GM23248 (cell line): ENCODE measurements around the gene VPS35. TPM values are rescaled to one million over a fixed set of nuclear protein-coding genes. Genes with fewer than 3 reads are reported as not detected.

Experiments used
- DNase-seq: peaks from one replicate; pipeline ENCODE4 v3.0.0-alpha.2; 2015
- H2AFZ ChIP-seq: fragments of 200-600 bp; sonication (generic); 2 replicates; pipeline ENCODE4 v1.6.1; 2016; ENCODE audit warnings: antibody characterized with exemption
- H3F3A ChIP-seq: fragments of 200-600 bp; sonication (generic); 2 replicates; pipeline ENCODE4 v1.6.1; 2016; ENCODE audit warnings: mild to moderate bottlenecking, antibody characterized with exemption, mixed run types; ENCODE audit not compliant: insufficient read depth
- H3K27ac ChIP-seq: fragments of 200-600 bp; sonication (generic); 2 replicates; pipeline ENCODE4 v1.5.1; 2016; ENCODE audit warnings: mild to moderate bottlenecking
- H3K27me3 ChIP-seq: fragments of 200-600 bp; sonication (generic); replicated peaks from 2 replicates; pipeline ENCODE4 v1.6.1; 2016; ENCODE audit warnings: mild to moderate bottlenecking; ENCODE audit not compliant: insufficient read depth
- H3K36me3 ChIP-seq: fragments of 200-600 bp; sonication (generic); 2 replicates; pipeline ENCODE4 v1.6.1; 2016; ENCODE audit warnings: low read depth, mild to moderate bottlenecking
- H3K4me1 ChIP-seq: fragments of 200-600 bp; sonication (generic); 2 replicates; pipeline ENCODE4 v1.6.1; 2016; ENCODE audit warnings: mild to moderate bottlenecking; ENCODE audit not compliant: insufficient read depth
- H3K4me2 ChIP-seq: fragments of 200-600 bp; sonication (generic); one replicate; pipeline ENCODE4 v1.6.1; 2016; ENCODE audit warnings: mild to moderate bottlenecking; ENCODE audit not compliant: unreplicated experiment
- H3K4me3 ChIP-seq: fragments of 200-600 bp; sonication (generic); 2 replicates; pipeline ENCODE4 v1.5.1; 2016; ENCODE audit warnings: mild to moderate bottlenecking
- H3K79me2 ChIP-seq: fragments of 200-600 bp; sonication (generic); 2 replicates; pipeline ENCODE4 v1.6.1; 2016; ENCODE audit warnings: mild to moderate bottlenecking; ENCODE audit not compliant: insufficient read depth
- H3K9ac ChIP-seq: fragments of 200-600 bp; sonication (generic); 2 replicates; pipeline ENCODE4 v1.6.1; 2016; ENCODE audit warnings: mild to moderate bottlenecking
- H3K9me2 ChIP-seq: fragments of 200-600 bp; sonication (generic); 2 replicates; pipeline ENCODE4 v1.6.1; 2016; ENCODE audit warnings: mixed run types, mild to moderate bottlenecking, moderate library complexity; ENCODE audit not compliant: insufficient read depth
- H3K9me3 ChIP-seq: fragments of 200-600 bp; sonication (generic); one replicate; pipeline ENCODE4 v1.6.1; 2017; ENCODE audit warnings: low read depth
- H4K20me1 ChIP-seq: fragments of 200-600 bp; sonication (generic); 2 replicates; pipeline ENCODE4 v1.6.0; 2016; ENCODE audit not compliant: insufficient read depth
- EZH2 ChIP-seq: fragments of 200-600 bp; sonication (generic); IDR thresholded peaks from 2 replicates; pipeline ENCODE4 v1.6.1; 2018; ENCODE audit warnings: antibody characterized with exemption, mild to moderate bottlenecking; ENCODE audit not compliant: insufficient read depth, poor library complexity, severe bottlenecking
- EZH2phosphoT487 ChIP-seq: fragments of 200-600 bp; sonication (generic); IDR thresholded peaks from 2 replicates; pipeline ENCODE4 v1.6.1; 2018; ENCODE audit warnings: antibody characterized with exemption, moderate library complexity, mild to moderate bottlenecking, low read depth; ENCODE audit not compliant: insufficient read depth
- WGBS, 2 experiments: methylation state at CpG; one replicate each; pipeline ENCODE4 v1.1.6; 2015 to 2017; ENCODE audit warnings: low lambda C conversion rate in 2 of 2, low coverage in 1 of 2; ENCODE audit errors: missing lambda C conversion rate in 2 of 2; 5-methylcytosine and 5-hydroxymethylcytosine counted together
- in situ Hi-C: fragments of 300-500 bp; cut with MboI; formaldehyde crosslinking; loops from 2 replicates; pipeline ENCODE4 v1.15.0; 2020
- polyA plus RNA-seq: library from polyadenylated mRNA; unstranded; fragments of >200 nt; fragmentation: Nextera tagmentation; extraction: Ambion mirVana; gene quantifications from 2 replicates; pipeline ENCODE4 v1.2.1, GENCODE V29; 2016
- total RNA-seq: library from RNA; depleted of rRNA; stranded (reverse); fragments of >200 nt; shearing (Covaris generic); gene quantifications from 2 replicates; pipeline ENCODE4 v1.2.3, GENCODE V29; 2014

The VPS35 gene
- total and polyA plus RNA-seq, 2 experiments from 2014 or later = 91.1 to 213 TPM

DNA sequence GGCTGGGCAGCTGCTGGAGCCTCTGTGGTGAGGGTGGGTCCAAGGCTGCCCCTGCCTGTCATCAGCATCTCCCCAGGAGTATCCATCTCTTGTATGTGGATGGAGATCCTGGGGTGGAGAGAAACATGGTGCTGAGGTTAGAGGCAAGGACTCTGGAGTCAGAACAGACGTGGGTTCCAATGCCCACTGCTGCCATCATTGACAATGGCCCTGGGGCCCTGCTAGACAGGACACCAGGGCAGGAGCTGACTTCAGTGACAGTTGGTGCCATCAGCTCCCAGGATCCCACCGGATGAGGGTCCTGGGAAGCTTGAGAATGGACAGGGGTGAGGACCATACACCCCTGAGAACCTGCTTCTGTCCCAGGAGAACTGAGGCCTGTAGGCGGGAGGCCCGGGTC, 43.6 kb upstream of the VPS35 start:
- no peaks in the 10 kb centered on the region for H3K79me2 ChIP-seq
- no peaks in the 10 kb centered on the region for H3K36me3 ChIP-seq
- H3K9ac ChIP-seq = no peak overlapping the region
- H2AFZ ChIP-seq = no peak overlapping the region
- no peaks in the 10 kb centered on the region for H3K4me1 ChIP-seq
- 53 to 59% methylated on average over 4 of the region's 4 CpGs for WGBS, 2 experiments
- TF ChIP-seq EZH2 (no peak), EZH2phosphoT487 (no peak)
- no peaks in the 10 kb centered on the region for H3F3A ChIP-seq
- no peak overlapping the region for H3K4me3 ChIP-seq
- no peaks in the 10 kb centered on the region for H4K20me1 ChIP-seq
- in situ Hi-C loops = no loop called here
- DNase-seq = no peak
- no peaks in the 10 kb centered on the region for H3K9me2 ChIP-seq
- H3K27ac ChIP-seq = no peak overlapping the region
- no peaks in the 10 kb centered on the region; the same call in 1 of the 2 replicates for H3K27me3 ChIP-seq
- H3K9me3 ChIP-seq = no peaks in the 10 kb centered on the region
- no peak overlapping the region for H3K4me2 ChIP-seq

DNA sequence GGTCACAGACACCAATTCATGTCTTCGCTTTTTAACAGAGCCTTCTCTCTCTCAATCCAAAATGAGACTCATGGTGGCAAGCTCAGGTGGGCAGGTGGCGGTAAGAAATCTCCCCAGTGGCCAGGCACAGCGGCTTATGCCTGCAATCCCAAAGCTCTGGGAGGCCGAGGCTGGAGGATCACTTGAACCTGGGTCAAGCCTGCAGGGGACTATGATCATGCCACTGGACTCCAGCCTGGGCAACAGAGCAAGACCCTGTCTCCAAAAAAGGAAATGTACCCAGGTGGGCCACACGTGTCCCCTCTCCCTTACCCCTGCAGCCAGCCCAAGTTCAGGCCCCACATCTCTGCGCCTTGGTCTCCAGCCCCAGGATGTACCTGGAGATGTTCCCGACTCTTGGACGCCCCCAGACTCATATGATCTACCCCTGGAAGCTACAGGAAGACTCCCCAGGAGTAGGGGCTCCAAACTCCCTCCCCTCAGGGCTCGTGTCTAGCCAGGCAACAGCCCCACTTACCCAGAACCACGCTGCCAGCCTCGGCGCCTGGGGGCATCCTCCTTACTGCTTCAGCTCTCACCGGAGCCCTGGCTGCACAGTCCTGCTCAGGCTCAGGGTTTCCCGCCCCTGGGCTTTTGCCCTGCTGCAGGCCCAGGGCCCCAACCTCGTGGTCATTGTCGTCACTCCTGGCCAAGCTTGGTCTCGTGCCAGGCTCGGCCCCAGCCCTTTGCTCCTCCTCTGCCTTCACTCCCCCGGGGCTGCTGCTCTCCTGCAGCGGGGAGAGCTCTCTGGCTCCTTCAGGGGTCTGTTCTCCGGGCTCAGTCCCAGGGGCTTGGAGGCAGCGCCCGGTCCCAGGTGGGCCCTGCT, 42.9 kb upstream of the VPS35 start:
- H3K79me2 ChIP-seq = no peaks in the 10 kb centered on the region
- no peak overlapping the region for H3K4me3 ChIP-seq
- TF ChIP-seq EZH2phosphoT487 (no peak), EZH2 (no peak)
- DNase-seq = no peak
- in situ Hi-C loops = no loop called here
- no peak overlapping the region for H3K27ac ChIP-seq
- no peaks in the 10 kb centered on the region; the same call in 1 of the 2 replicates for H3K27me3 ChIP-seq
- H3K9me3 ChIP-seq = no peaks in the 10 kb centered on the region
- no peaks in the 10 kb centered on the region for H3F3A ChIP-seq
- no peaks in the 10 kb centered on the region for H3K36me3 ChIP-seq
- no peaks in the 10 kb centered on the region for H3K4me1 ChIP-seq
- no peak overlapping the region for H3K9ac ChIP-seq
- 64 to 72% methylated on average over 22 to 23 of the region's 23 CpGs for WGBS, 2 experiments
- H2AFZ ChIP-seq = no peak overlapping the region
- no peak overlapping the region for H3K4me2 ChIP-seq
- no peaks in the 10 kb centered on the region for H3K9me2 ChIP-seq
- H4K20me1 ChIP-seq = no peaks in the 10 kb centered on the region

DNA sequence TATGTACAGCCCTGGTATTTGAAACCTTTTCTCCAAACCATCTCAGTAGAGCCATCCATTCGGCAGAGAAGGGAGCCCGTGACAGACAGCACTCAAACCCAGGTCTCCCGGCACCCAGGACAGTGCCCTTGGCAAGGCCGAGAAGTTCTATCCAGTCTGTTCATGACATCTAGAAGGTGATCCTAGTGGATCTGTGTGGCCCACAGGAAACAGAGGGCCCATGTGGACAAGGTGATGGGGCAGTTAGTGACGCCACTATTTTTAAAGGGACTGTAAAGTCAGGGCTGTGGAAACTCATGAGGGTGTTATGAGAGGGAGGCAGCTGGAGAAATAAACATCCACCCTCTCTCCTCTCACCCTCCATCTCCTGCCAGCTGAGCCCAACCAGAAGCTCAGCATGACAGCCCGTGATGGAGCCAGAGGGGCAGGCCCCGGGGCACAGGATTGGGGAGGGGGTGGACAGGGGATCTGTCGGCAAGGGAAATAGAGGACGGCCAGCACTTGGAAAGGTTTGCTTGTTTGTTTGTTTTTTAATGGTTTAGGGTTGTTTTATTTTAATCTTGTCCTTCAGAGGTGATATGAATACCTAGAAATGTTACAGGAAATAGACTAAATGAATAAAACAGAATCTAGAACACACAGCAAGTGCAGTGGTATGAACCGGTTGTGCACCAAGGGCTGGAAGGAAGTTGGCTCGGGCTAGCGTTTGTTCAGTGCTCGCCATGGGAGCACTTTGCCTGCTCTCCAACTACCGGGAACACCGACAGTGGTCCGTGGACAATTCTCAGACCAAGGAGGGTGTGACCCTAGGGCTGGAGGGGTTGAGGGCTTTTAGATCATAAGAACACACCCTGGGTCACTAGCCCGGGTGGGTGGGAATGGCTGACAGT, 42.1 kb upstream of the VPS35 start:
- no peaks in the 10 kb centered on the region for H3K79me2 ChIP-seq
- no peak overlapping the region for H3K27ac ChIP-seq
- TF ChIP-seq EZH2phosphoT487 (no peak), EZH2 (no peak)
- no peak overlapping the region for H3K9ac ChIP-seq
- no peaks in the 10 kb centered on the region; the same call in 1 of the 2 replicates for H3K27me3 ChIP-seq
- no peaks in the 10 kb centered on the region for H3K9me3 ChIP-seq
- H3K4me1 ChIP-seq = no peaks in the 10 kb centered on the region
- no peaks in the 10 kb centered on the region for H3K36me3 ChIP-seq
- no peaks in the 10 kb centered on the region for H4K20me1 ChIP-seq
- H3K4me3 ChIP-seq = no peak overlapping the region
- no peaks in the 10 kb centered on the region for H3K9me2 ChIP-seq
- no peaks in the 10 kb centered on the region for H3F3A ChIP-seq
- 65 to 66% methylated on average over 17 of the region's 17 CpGs for WGBS, 2 experiments
- no peak overlapping the region for H3K4me2 ChIP-seq
- in situ Hi-C loops = no loop called here
- no peak overlapping the region for H2AFZ ChIP-seq
- DNase-seq = no peak

DNA sequence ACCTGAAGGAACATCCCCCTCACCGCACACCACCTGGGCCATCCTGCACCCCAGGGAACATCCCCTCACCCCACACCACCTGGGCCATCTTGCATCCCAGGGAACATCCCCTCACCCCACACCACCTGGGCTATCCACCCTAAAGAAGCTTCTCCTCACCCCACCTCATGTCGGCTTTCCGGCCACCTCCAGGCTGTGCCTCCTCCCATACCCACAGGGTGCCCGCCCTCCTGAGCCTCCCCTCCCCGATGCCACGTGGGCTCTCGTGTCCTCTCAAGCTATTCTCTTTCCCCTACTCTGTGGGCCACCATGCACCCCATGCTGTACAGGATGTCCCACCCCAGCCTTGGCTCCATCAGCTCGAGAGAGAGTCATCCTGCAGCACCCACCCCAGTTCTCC, 41.1 kb upstream of the VPS35 start:
- Histone ChIP-seq H3K9ac (no peak overlapping the region), H3K4me2 (no peak overlapping the region), H3K9me2 (no peaks in the 10 kb centered on the region), H4K20me1 (no peaks in the 10 kb centered on the region), H3K4me1 (no peaks in the 10 kb centered on the region), H3K36me3 (no peaks in the 10 kb centered on the region), H2AFZ (no peak overlapping the region), H3K27ac (no peak overlapping the region), H3K79me2 (no peaks in the 10 kb centered on the region), H3K27me3 (no peaks in the 10 kb centered on the region; the same call in 1 of the 2 replicates), H3K4me3 (no peak overlapping the region), H3F3A (no peaks in the 10 kb centered on the region), H3K9me3 (no peaks in the 10 kb centered on the region)
- no peak for DNase-seq
- in situ Hi-C loops = no loop called here
- WGBS, 2 experiments = 69 to 80% methylated on average over 8 of the region's 8 CpGs
- TF ChIP-seq EZH2 = no peak
- TF ChIP-seq EZH2phosphoT487 = no peak
